Gastroesophageal sphincter (tissue), 3 donors: ENCODE data around the gene TACR2.

Experiments
- EP300 ChIP-seq: sonication (generic); formaldehyde crosslinking; IDR thresholded peaks from one replicate; pipeline ENCODE4 v1.6.1; 2017; ENCODE audit warnings: antibody characterized with exemption, mild to moderate bottlenecking
- POLR2A ChIP-seq, 2 donors: fragments of 450-650 bp; IDR thresholded peaks; one replicate each; pipeline ENCODE4 v1.6.1; 2017; ENCODE audit warnings: antibody characterized with exemption in 2 of 2, mild to moderate bottlenecking in 2 of 2, moderate library complexity in 1 of 2
- TF ChIP-seq, protein P1 (sequence below), 4 experiments: fragments of 200-600 bp in 2 of 4; fragments of 450-650 bp in 2 of 4; sonication (generic) in 1 of 4; IDR thresholded peaks; one replicate each; pipeline ENCODE4 v1.5.1; 2017 to 2019; ENCODE audit warnings: antibody characterized with exemption in 4 of 4, mild to moderate bottlenecking in 2 of 4, moderate library complexity in 2 of 4

DNA sequence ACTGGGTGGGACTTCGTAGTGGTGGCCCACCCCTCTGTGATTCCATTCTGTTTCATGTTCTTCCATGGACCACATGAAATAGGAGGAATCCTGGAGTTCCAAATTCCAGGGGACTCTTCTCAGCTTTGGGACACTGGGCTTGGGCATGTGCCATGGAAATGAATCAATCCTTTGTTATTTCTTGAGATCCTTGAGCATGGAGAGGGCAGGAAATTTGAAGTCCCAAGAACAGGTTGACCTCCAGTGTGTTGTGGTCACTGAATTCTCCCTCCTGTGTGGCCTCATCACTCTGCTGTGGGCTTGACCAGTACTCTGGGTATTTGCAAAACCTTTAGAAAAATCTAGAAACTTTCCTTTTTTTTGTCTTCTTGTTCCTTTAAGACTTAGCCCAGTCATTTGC, 22.7 kb downstream of the TACR2 start:
- TF ChIP-seq, protein P1, sequence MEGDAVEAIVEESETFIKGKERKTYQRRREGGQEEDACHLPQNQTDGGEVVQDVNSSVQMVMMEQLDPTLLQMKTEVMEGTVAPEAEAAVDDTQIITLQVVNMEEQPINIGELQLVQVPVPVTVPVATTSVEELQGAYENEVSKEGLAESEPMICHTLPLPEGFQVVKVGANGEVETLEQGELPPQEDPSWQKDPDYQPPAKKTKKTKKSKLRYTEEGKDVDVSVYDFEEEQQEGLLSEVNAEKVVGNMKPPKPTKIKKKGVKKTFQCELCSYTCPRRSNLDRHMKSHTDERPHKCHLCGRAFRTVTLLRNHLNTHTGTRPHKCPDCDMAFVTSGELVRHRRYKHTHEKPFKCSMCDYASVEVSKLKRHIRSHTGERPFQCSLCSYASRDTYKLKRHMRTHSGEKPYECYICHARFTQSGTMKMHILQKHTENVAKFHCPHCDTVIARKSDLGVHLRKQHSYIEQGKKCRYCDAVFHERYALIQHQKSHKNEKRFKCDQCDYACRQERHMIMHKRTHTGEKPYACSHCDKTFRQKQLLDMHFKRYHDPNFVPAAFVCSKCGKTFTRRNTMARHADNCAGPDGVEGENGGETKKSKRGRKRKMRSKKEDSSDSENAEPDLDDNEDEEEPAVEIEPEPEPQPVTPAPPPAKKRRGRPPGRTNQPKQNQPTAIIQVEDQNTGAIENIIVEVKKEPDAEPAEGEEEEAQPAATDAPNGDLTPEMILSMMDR (IDR thresholded peaks at IDR 0.05) = no peak
- TF ChIP-seq EP300 (no peak), POLR2A (IDR thresholded peaks at IDR 0.05) (no peak)
